Endothelial cell of umbilical vein (primary cell): Measurements from ENCODE around the gene SYCE1. TPM values are rescaled to one million over a fixed set of nuclear protein-coding genes. Genes with fewer than 3 reads are reported as not detected.

ENCODE experiments used
- BruUV-seq: library from RNA; stranded (reverse); fragments of 400-500 nt; replicated peaks from 2 replicates; lab custom pipeline; 2021; lab: Mats Ljungman, UMichigan
- CTCF ChIA-PET: fragments of 300-600, 350-600 bp; sonication (Branson Sonifier 250); formaldehyde crosslinking; loops from one replicate; lab custom pipeline; 2021; ENCODE audit warnings: antibody characterized with exemption, inconsistent platforms; lab: Charles Lee
- POLR2A ChIA-PET: fragments of 300-600, 350-600 bp; sonication (Branson Sonifier 250); formaldehyde crosslinking; loops from one replicate; lab custom pipeline; 2021; ENCODE audit warnings: antibody characterized with exemption, inconsistent platforms; lab: Charles Lee
- DNase-seq: peaks from one replicate; pipeline ENCODE4 v3.0.0-alpha.2; 2011; ENCODE audit warnings: low read depth, low spot score
- FAIRE-seq: peaks from 2 replicates; lab custom pipeline; 2011; peaks lifted over from hg19 to GRCh38; lab: Jason Lieb, UNC
- H2AFZ ChIP-seq: 2 replicates; pipeline ENCODE4 v1.6.0; 2012; ENCODE audit warnings: low read depth, low read length, control low read depth, inconsistent platforms
- H3K27ac ChIP-seq: 2 replicates; pipeline ENCODE4 v1.5.1; 2011; ENCODE audit warnings: low read depth, mild to moderate bottlenecking, control low read depth, low read length, moderate library complexity; ENCODE audit not compliant: insufficient read depth
- H3K27me3 ChIP-seq, 2 experiments: 2 replicates each; pipeline versions ENCODE4 v1.6.0 to v1.6.1; 2011; ENCODE audit warnings: low read length in 2 of 2, mixed read lengths in 1 of 2; ENCODE audit not compliant: control insufficient read depth in 2 of 2, insufficient read depth in 2 of 2
- H3K36me3 ChIP-seq, 2 experiments: 2 replicates in 1 of 2; 3 replicates in 1 of 2; pipeline ENCODE4 v1.5.1; 2011; ENCODE audit warnings: low read length in 2 of 2, mild to moderate bottlenecking in 1 of 2, moderate library complexity in 1 of 2; ENCODE audit not compliant: control insufficient read depth in 2 of 2, insufficient read depth in 2 of 2; ENCODE audit errors: extremely low read depth in 1 of 2
- H3K4me1 ChIP-seq: 3 replicates; pipeline ENCODE4 v1.5.1; 2011; ENCODE audit warnings: mild to moderate bottlenecking, low read length; ENCODE audit not compliant: control insufficient read depth, insufficient read depth; ENCODE audit errors: extremely low read depth
- H3K4me2 ChIP-seq: 2 replicates; pipeline ENCODE4 v1.6.1; 2011; ENCODE audit warnings: low read length, control low read depth, mixed read lengths; ENCODE audit not compliant: insufficient read depth
- H3K4me3 ChIP-seq, 3 experiments: fragments of 200-600 bp in 1 of 3; sonication (generic), shearing (Covaris generic) in 1 of 3; replicated peaks in 1 of 3; 2 replicates each; pipeline ENCODE4 v1.5.1; 2011 to 2016; ENCODE audit warnings: control low read depth in 3 of 3, low read length in 3 of 3, mild to moderate bottlenecking in 2 of 3, inconsistent platforms in 1 of 3, low read depth in 1 of 3, moderate library complexity in 1 of 3; ENCODE audit not compliant: insufficient read depth in 1 of 3
- H3K79me2 ChIP-seq: 2 replicates; pipeline ENCODE4 v1.6.0; 2012; ENCODE audit warnings: low read length, inconsistent platforms; ENCODE audit not compliant: control insufficient read depth, insufficient read depth
- H3K9ac ChIP-seq: replicated peaks from 2 replicates; pipeline ENCODE3; 2011; ENCODE audit warnings: low read length, control low read depth; ENCODE audit not compliant: insufficient read depth; ENCODE audit errors: extremely low read depth
- H3K9me1 ChIP-seq: replicated peaks from 3 replicates; pipeline ENCODE4 v1.6.0; 2011; ENCODE audit warnings: mild to moderate bottlenecking, low read length; ENCODE audit not compliant: control insufficient read depth, insufficient read depth; ENCODE audit errors: extremely low read depth
- H3K9me3 ChIP-seq: replicated peaks from 2 replicates; pipeline ENCODE4 v1.5.1; 2012; ENCODE audit warnings: low read length, inconsistent platforms; ENCODE audit not compliant: control insufficient read depth, insufficient read depth
- H4K20me1 ChIP-seq: replicated peaks from 2 replicates; pipeline ENCODE3; 2011; ENCODE audit warnings: mild to moderate bottlenecking, low read length; ENCODE audit not compliant: control insufficient read depth, insufficient read depth; ENCODE audit errors: extremely low read depth
- CTCF ChIP-seq, 2 donors: IDR thresholded peaks; 1 replicate in 1 of 2; 2 replicates in 1 of 2; pipeline ENCODE4 v1.5.1; 2011; ENCODE audit warnings: low read length in 2 of 2, mild to moderate bottlenecking in 2 of 2, moderate library complexity in 2 of 2, control low read depth in 1 of 2, inconsistent platforms in 1 of 2, low read depth in 1 of 2; ENCODE audit not compliant: insufficient read depth in 1 of 2; ENCODE audit errors: extremely low read depth in 1 of 2
- EZH2 ChIP-seq: IDR thresholded peaks from 2 replicates; pipeline ENCODE4 v1.6.1; 2012; ENCODE audit warnings: borderline replicate concordance, low read depth, mild to moderate bottlenecking, moderate library complexity, low read length, inconsistent platforms; ENCODE audit not compliant: severe bottlenecking
- FOS ChIP-seq: IDR thresholded peaks from 2 replicates; pipeline ENCODE4 v1.6.1; 2011; ENCODE audit warnings: mild to moderate bottlenecking, low read length, moderate library complexity, borderline replicate concordance; ENCODE audit not compliant: insufficient read depth
- GATA2 ChIP-seq: IDR thresholded peaks from 2 replicates; pipeline ENCODE4 v1.7.0; 2011; ENCODE audit warnings: low read depth, mild to moderate bottlenecking, moderate library complexity, mixed read lengths, low read length; ENCODE audit not compliant: insufficient read length, insufficient read depth
- JUN ChIP-seq: IDR thresholded peaks from 2 replicates; pipeline ENCODE4 v1.6.1; 2011; ENCODE audit warnings: borderline replicate concordance, low read depth; ENCODE audit not compliant: insufficient read length, insufficient read depth
- MAX ChIP-seq: IDR thresholded peaks from 2 replicates; pipeline ENCODE4 v1.6.1; 2011; ENCODE audit not compliant: insufficient read depth, insufficient read length
- MYC ChIP-seq: IDR thresholded peaks from one replicate; pipeline ENCODE4 v1.6.1; 2011; ENCODE audit warnings: mild to moderate bottlenecking, low read depth, low read length
- POLR2A ChIP-seq: IDR thresholded peaks from 2 replicates; pipeline ENCODE4 v1.6.1; 2012; ENCODE audit warnings: low read depth, mild to moderate bottlenecking, control low read depth, low read length
- POLR2AphosphoS5 ChIP-seq: IDR thresholded peaks from 2 replicates; pipeline ENCODE4 v1.6.1; 2012; ENCODE audit warnings: low read depth, mild to moderate bottlenecking, control low read depth, low read length, moderate library complexity; ENCODE audit not compliant: insufficient read depth
- dilution Hi-C: fragments of 300-500 bp; cut with MboI; formaldehyde crosslinking; loops from one replicate; pipeline ENCODE4 v1.15.0; 2019; ENCODE audit warnings: low sequenced_read_pairs; ENCODE audit not compliant: extremely low pct_ligation_motif_present
- intact Hi-C: fragments of 100-400 bp; cut with micrococcal nuclease; formaldehyde crosslinking; loops from one replicate; pipeline ENCODE4 v1.10.0; 2022
- polyA plus RNA-seq, 4 experiments: library from polyadenylated mRNA; depleted of rRNA in 3 of 4; stranded (reverse) in 3 of 4; unstranded in 1 of 4; fragments of >200 nt; gene quantifications; 2 replicates each; pipeline versions ENCODE4 v1.2.1 to v1.2.3, GENCODE V29; 2011 to 2012; ENCODE audit warnings: missing spikeins in 1 of 4
- total RNA-seq: library from RNA; stranded (reverse); gene quantifications from 2 replicates; pipeline ENCODE4 v1.2.3, GENCODE V29; 2021

The SYCE1 gene
- total and polyA plus RNA-seq, 2 donors (not counting 3 experiments of a cell fraction or from before 2014, with no cell fraction given), result not detected

GRCh38 chr10:133613699-133614098 lies 48.3 kb upstream of the SYCE1 start:
- Histone ChIP-seq H3K27ac (no peak overlapping the region), H2AFZ (no peak overlapping the region), H4K20me1 (no peaks in the 10 kb centered on the region), H3K9me1 (no peaks in the 10 kb centered on the region), H3K9me3 (no peaks in the 10 kb centered on the region), H3K36me3 (no peaks in the 10 kb centered on the region), H3K4me1 (no peaks in the 10 kb centered on the region), H3K9ac (no peak overlapping the region), H3K4me2 (no peak overlapping the region), H3K79me2 (no peaks in the 10 kb centered on the region), H3K27me3 (no peaks in the 10 kb centered on the region), H3K4me3 (no peak overlapping the region)
- DNase-seq, result no peak
- intact Hi-C loops, result no loop called here
- ChIA-PET CTCF (no interaction called here), POLR2A (no interaction called here)
- dilution Hi-C loops, result no loop called here
- TF ChIP-seq POLR2A, result no peak
- TF ChIP-seq GATA2, result no peak
- no peak for TF ChIP-seq MAX
- TF ChIP-seq EZH2, result no peak
- TF ChIP-seq JUN, result no peak
- TF ChIP-seq POLR2AphosphoS5, result no peak
- FAIRE-seq, result no peak
- BruUV-seq, result no TSS peak

GRCh38 chr10:133611079-133611478 lies 45.7 kb upstream of the SYCE1 start:
- Histone ChIP-seq H3K79me2 (no peaks in the 10 kb centered on the region), H3K4me1 (no peaks in the 10 kb centered on the region), H3K27me3 (no peaks in the 10 kb centered on the region), H4K20me1 (no peaks in the 10 kb centered on the region), H3K27ac (no peak overlapping the region), H3K9me3 (no peaks in the 10 kb centered on the region), H3K4me3 (no peak overlapping the region), H3K9ac (no peak overlapping the region), H2AFZ (no peak overlapping the region), H3K36me3 (no peaks in the 10 kb centered on the region), H3K9me1 (no peaks in the 10 kb centered on the region), H3K4me2 (no peak overlapping the region)
- ChIA-PET CTCF (no interaction called here), POLR2A (no interaction called here)
- intact Hi-C loops, result no loop called here
- BruUV-seq, result no TSS peak
- no peak for FAIRE-seq
- TF ChIP-seq POLR2A, result no peak
- no peak for TF ChIP-seq POLR2AphosphoS5
- TF ChIP-seq MAX, result no peak
- TF ChIP-seq CTCF (IDR thresholded peaks at IDR 0.05; ENCODE audit: extremely low read depth in 1 of 2, insufficient read depth in 1 of 2, low read depth in 1 of 2, low read length in 2 of 2), result no peak
- TF ChIP-seq JUN, result no peak
- TF ChIP-seq FOS, result no peak
- TF ChIP-seq EZH2, result no peak
- no peak for TF ChIP-seq GATA2
- TF ChIP-seq MYC, result no peak
- dilution Hi-C loops, result no loop called here
- no peak for DNase-seq
